Measurements from ENCODE around the gene ATP5ME.
"Not testable (repeated sequence)": the region's sequence is repeated elsewhere in the genome, so short reads cannot be mapped to it uniquely, and the experiment has no call there.

Gene ATP5ME

DNA sequence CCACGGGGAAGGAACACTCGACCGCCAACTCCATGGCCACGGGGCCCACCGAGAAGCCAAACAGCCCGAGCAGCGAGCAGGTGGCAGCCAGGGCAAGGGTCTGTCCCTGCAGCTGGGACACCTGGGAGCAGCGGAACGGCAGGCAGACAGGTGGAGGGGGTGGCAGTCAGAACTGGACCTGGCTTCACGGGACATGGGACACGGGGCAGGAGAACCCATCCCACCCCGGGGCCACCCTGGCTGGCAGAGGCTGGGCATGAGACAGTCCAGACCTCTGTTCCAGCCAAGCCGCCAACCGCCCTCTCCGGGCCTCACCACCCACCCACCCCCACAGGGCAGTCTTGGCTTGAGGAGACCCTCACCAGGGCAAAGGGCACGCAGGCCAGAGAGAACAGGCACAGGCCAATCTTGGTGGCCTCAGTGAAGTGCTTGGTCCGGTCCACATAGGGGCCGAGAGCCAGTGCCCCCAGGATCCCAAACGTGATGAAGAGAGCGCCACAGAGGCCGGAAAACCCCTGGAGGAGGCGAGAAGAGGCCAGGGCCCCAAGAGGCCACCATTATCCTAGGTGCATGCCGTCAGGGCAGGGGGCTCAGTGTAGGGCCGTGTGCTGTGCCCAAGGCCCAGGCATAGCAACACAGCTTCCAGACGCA, 9.3 kb upstream of the ATP5ME start:
- DNase-seq: no peak

- DNase-seq: no peak
Measured at GRCh38 chr4:682490-683172, 8.6 kb upstream of the ATP5ME start.

DNA sequence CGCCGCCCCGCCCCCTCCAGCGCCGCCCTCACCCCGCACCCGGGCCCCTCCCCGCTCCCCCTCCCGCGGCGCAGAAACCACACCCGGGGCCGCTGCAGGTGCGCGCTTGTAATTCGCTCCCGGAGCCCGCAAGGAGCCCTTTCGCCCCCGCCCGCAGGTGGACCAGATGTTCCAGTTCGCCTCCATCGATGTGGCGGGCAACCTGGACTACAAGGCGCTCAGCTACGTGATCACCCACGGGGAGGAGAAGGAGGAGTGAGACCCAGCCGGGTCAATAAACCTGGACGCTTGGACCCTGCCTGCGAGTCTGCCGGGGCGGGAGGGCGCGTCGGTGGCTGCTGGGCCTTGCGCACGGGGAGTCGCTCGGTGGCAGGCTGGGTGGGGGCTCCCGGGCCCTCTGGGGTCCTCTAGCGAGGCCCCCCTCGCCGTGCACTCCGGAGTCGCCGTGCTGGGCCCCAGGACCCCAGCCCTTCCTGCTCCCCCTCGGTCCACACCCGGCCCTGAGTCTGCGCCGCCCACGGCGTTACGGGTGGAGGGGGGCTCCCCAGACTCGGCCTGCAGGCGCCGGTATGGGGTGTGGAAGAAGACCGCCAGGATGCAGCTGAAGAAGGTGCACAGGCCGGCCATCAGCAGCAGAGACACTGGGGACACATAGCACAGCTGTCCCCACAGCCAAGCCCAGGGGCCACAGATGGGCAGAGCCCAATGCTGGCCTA, 7.8 kb upstream of the ATP5ME start:
- DNase-seq: peak in 1 of 3 donors; percentile 19

DNA sequence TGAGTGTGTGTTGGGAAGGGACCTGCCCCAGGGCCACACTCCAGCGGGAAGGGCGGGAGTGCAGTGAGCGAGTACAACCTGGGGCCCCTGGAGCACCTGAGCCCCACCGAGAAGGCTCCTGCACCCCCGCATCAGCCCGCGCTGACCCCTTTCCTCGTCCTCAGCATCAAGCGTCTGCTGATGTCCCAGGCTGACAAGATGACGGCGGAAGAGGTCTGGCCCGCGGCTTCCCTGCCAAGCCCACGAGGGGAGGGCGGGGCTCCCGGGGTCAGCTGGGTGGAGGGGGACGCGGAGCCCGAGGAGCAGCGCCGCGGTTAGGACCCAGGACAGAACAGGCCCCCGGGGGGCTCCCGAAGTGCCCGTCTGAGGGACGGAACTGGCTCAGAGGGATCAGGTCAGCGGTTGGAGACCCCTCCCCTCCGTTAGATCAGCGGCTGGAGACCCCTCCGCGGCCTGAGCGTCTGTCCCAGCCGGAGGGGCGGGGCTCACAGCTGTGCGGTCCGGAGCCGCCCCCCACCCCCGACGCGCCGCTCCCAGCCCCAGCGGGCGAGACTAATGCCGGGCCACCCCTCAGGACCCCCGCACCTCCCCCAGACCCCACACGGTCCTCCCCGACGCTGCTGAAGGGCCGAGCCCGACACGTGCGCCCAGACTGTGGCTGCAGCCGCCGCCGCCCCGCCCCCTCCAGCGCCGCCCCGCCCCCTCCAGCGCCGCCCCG, 7.0 kb upstream of the ATP5ME start:
- DNase-seq: peak; percentile 42 to 77 (median 49)

GRCh38 chr4:680551-680927, 6.5 kb upstream of the ATP5ME start:
- DNase-seq: peak; percentile 79 to 94 (median 82)

DNA sequence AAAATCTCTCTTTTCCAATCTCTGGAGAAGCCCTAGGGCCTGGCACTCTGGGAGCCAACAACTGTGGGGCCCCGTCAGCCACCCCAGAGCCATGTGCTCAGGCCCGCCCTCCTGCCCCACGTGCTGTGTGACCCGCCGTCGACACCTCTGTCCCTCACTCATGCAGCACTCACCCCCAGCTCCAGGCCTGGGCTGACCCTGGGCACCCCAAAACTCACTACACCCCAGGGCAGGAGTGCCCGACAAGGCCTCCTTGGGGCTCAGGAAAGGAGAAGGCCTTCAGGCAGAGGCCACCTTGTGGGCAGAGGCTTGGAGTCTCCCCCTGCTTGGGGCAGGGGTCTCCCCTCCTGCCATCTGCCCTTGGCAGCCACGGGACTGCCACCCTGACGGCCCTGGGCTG, 6.0 kb upstream of the ATP5ME start:
- no peak for DNase-seq

DNA sequence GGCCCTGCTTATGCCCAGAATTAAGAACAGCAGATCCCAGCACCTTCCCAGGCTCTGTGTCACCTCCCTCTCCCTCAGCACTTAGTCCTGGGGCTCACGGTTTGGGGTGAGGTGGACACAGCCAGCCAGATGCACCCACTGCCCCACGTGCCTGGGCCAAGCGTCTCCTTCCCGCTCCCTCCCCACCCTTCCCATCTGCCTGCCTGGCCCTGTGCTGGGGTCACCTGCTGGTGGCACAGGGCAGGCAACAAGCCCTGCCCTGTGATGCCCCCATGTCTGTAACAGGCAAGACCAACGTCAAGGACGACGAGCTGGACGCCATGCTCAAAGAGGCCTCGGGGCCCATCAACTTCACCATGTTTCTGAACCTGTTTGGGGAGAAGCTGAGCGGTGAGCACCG, 5.6 kb upstream of the ATP5ME start:
- no peak for DNase-seq

- no peak for DNase-seq
Measured at GRCh38 chr4:679104-679481, 5.0 kb upstream of the ATP5ME start.

- DNase-seq: no peak
Measured at GRCh38 chr4:678331-679103, 4.4 kb upstream of the ATP5ME start.

DNA sequence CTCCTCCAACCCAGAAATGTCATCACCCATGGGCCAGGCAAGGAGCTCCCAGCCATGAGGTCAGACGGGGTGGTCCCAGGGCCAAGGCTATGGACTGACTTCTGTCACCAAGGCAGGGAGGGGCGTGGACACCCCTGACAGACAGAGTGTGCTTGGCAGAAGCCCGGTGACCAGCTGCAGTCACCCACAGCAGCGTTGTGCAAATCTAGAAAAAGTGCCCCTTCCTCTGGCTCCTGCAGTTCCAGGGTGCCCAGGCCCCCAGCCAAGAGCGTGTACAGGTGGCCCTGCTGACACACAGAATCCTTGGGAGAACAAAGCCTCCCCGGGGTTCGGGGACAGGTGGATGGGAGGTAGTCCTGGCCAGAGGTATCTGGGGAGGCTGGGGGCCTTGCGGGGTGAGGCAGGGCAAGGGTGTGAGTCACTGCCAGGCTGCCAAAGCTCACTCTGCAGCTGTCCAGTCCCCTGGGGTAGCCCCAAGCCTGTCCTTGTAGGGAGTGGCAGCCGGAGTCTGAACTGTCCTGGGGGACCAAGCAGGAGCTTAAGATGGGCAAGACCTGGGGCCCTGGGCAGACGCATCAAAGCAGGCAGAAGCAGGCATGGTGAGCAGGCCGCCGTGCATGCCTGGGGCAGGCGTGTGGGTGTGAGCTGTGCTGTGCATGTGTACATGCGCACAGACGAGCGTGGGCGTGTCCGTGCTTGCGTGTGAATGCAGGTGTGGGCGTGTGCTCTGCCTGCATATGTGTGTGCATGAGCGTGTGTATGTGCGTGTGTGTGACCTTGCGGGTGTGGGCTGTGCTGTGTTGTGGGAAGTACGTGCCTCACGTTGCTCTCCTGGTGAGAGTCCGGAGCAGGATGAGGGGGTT, 3.6 kb upstream of the ATP5ME start:
- DNase-seq: peak in 1 of 3 donors; percentile 7

DNA sequence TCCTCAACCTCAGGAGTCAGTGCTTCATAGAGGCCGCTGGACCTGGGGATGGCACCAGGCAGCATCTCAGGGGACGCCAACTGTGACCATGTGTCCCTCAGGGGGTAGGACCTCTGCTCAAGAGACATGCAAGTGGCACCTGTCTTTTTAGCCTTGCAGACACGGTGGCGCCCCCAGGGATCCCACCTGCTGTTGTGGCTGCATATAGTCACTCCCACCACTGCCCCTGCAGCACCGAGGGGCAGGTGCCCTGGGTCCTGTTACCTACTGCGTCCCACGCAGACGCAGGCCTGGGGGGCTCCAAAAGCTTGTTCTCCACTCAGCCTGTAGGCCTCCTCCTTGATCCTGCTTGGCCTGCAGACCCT, 2.8 kb upstream of the ATP5ME start:
- no peak for DNase-seq

DNA sequence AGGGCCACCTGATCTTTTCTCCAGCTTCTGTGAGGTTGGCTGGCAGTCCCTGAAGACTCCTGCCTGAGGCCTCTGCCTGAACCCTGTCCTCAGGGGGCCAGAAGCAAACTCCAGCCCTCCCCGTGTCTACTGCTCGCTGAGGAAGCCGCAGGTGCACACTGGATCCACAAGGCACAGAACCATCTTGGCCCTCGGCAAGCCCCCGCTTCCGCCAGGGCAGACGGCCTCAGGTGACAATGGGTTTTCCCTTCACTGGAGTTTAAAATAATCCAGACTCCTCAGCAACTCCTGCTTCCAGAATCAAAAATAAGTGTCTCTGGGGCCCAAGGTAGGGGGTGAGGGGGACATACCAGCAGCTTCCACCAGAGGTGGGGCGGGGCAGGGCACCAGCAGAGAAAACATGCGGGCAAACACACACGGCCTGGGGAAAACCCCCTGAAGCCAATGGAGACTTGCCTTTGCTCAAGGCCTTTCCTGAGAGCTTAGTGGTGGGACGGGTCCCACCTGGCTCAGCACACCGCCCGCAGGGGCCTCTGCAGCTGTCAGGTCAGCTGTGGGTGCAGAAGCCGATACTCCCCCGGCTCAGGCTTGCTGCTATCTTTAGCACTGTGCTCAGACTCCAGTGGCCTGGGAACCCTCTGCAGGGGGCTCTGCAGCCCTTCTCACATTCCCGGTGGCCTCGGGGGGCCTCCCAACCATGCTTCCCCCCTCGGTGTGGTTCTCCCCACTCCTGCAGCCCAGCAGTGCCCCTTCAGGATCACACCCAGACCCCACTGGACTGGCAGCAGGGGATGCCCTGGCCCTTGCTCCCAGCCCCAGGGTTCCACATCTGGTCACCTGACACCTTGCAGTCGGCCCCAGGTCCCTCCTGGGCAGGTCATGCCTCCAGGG, 2.1 kb upstream of the ATP5ME start:
- DNase-seq: no peak

- no peak for DNase-seq
Measured at GRCh38 chr4:675036-675882, 1.2 kb upstream of the ATP5ME start.

- DNase-seq: peak; percentile 37 to 76 (median 52)
Measured at GRCh38 chr4:673349-674091, 556 bp downstream of the ATP5ME start.

DNA sequence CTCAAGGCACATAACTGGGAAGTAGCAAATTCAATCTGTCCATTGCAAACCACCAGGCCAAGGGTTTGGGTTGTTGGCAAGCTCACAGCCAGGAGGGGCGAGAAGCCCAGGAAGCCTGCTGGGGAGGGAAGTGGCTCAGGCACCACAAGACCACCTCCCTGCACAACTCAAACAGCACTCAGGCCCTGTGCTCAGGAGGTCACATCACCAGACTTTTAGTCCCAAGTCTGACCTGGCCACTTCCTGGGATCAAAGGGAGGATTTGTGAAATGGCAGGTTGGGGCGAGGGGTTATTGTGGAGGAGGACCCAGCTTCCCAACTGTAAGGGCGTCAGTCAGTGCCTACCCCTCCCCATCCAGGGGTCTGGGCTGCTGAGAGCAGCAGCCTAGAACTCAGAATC, 2.3 kb downstream of the ATP5ME start:
- DNase-seq: no peak

- not testable (repeated sequence) for DNase-seq
Measured at GRCh38 chr4:669806-670559, 4.1 kb downstream of the ATP5ME start.

GRCh38 chr4:668219-668618, 5.9 kb downstream of the ATP5ME start:
- not testable (repeated sequence) for DNase-seq

GRCh38 chr4:667545-667925, 6.5 kb downstream of the ATP5ME start:
- DNase-seq: no peak

Data from suppressor macrophage treated with lipopolysaccharide for 1 hour (primary cell).